Panc1 (cell line): ENCODE measurements around the gene RGS5. TPM values are rescaled to one million over a fixed set of nuclear protein-coding genes. Genes with fewer than 3 reads are reported as not detected.

Source experiments
- ATAC-seq: fragments of 200-7000 bp; cut with Tn5 transposase; 2 replicates; pipeline ENCODE4 v1.9.1; 2020; ENCODE audit warnings: mild to moderate bottlenecking, moderate library complexity
- BruUV-seq: library from RNA; stranded (reverse); fragments of 400-500 nt; replicated peaks from 2 replicates; lab custom pipeline; 2021; lab: Mats Ljungman, UMichigan
- CTCF ChIA-PET: fragments of 300-600 bp; sonication (Branson Sonifier 250); formaldehyde crosslinking; loops from one replicate; lab custom pipeline; 2022; ENCODE audit warnings: antibody characterized with exemption; lab: Charles Lee
- POLR2A ChIA-PET: fragments of 300-600 bp; sonication (Branson Sonifier 250); formaldehyde crosslinking; loops from one replicate; lab custom pipeline; 2022; ENCODE audit warnings: antibody characterized with exemption; lab: Charles Lee
- DNase-seq: peaks from one replicate; pipeline ENCODE4 v3.0.0-alpha.2; 2010; ENCODE audit warnings: low read depth, low spot score
- H3K27ac ChIP-seq: 2 replicates; pipeline ENCODE4 v1.5.1; 2011; ENCODE audit warnings: mild to moderate bottlenecking, low read length, inconsistent platforms
- H3K27me3 ChIP-seq: fragments of 200-500 bp; sonication (Bioruptor generic); 2 replicates; pipeline ENCODE4 v1.6.0; 2014; ENCODE audit warnings: low read length, inconsistent platforms; ENCODE audit not compliant: control insufficient read depth, insufficient read depth
- H3K36me3 ChIP-seq: fragments of 200-500 bp; sonication (Bioruptor generic); 2 replicates; pipeline ENCODE4 v1.5.1; 2014; ENCODE audit warnings: inconsistent platforms, mild to moderate bottlenecking, low read length, moderate library complexity; ENCODE audit not compliant: control insufficient read depth, insufficient read depth
- H3K4me1 ChIP-seq: 2 replicates; pipeline ENCODE4 v1.5.1; 2011; ENCODE audit warnings: inconsistent platforms, mild to moderate bottlenecking, low read length, moderate library complexity; ENCODE audit not compliant: control insufficient read depth, insufficient read depth
- H3K4me3 ChIP-seq, 2 experiments: 2 replicates each; pipeline ENCODE4 v1.5.1; 2011 to 2012; ENCODE audit warnings: low read depth in 2 of 2, low read length in 2 of 2, mild to moderate bottlenecking in 2 of 2, inconsistent platforms in 1 of 2, moderate library complexity in 1 of 2
- H3K9me3 ChIP-seq: fragments of 200-500 bp; sonication (Bioruptor generic); 2 replicates; pipeline ENCODE4 v1.5.1; 2014; ENCODE audit warnings: low read depth, mild to moderate bottlenecking, inconsistent platforms, low read length, moderate library complexity; ENCODE audit not compliant: control insufficient read depth, insufficient read depth
- POLR2AphosphoS5 ChIP-seq: IDR thresholded peaks from 2 replicates; pipeline ENCODE4 v1.6.1; 2012; ENCODE audit warnings: mild to moderate bottlenecking, low read depth, low read length, moderate library complexity
- SIN3A ChIP-seq: IDR thresholded peaks from 2 replicates; pipeline ENCODE4 v1.6.1; 2012; ENCODE audit warnings: low read depth, mild to moderate bottlenecking, low read length, moderate library complexity, borderline replicate concordance; ENCODE audit not compliant: insufficient read depth
- TCF7L2 ChIP-seq: IDR thresholded peaks from 2 replicates; pipeline ENCODE4 v1.6.1; 2011; ENCODE audit warnings: mild to moderate bottlenecking, low read depth, low read length, inconsistent platforms
- in situ Hi-C: cut with HindIII; loops from 2 replicates; pipeline ENCODE4 v1.10.0; 2016; ENCODE audit warnings: low sequenced_read_pairs, low pct_unique_long_range_greater_than_20kb
- intact Hi-C: fragments of 100-400 bp; cut with micrococcal nuclease; formaldehyde crosslinking; loops from one replicate; pipeline ENCODE4 v1.10.0; 2022; ENCODE audit not compliant: unreplicated experiment
- total RNA-seq: library from RNA; stranded (reverse); gene quantifications from one replicate; pipeline ENCODE4 v1.2.1, GENCODE V29; 2021; ENCODE audit not compliant: unreplicated experiment
- TF ChIP-seq, protein P1 (sequence below), 2 experiments: IDR thresholded peaks; 2 replicates each; pipeline ENCODE4 v1.6.1; 2011 to 2012; ENCODE audit warnings: low read depth in 2 of 2, control low read depth in 1 of 2, low read length in 1 of 2, mild to moderate bottlenecking in 1 of 2, moderate library complexity in 1 of 2; ENCODE audit not compliant: insufficient read depth in 1 of 2
- TF ChIP-seq, protein P2 (sequence below): fragments of 450-650 bp; IDR thresholded peaks from 2 replicates; pipeline ENCODE4 v1.5.1; 2017; ENCODE audit warnings: mild to moderate bottlenecking

Gene RGS5
- total RNA-seq, 1 experiment from 2014 or later, result 1.5 TPM

DNA sequence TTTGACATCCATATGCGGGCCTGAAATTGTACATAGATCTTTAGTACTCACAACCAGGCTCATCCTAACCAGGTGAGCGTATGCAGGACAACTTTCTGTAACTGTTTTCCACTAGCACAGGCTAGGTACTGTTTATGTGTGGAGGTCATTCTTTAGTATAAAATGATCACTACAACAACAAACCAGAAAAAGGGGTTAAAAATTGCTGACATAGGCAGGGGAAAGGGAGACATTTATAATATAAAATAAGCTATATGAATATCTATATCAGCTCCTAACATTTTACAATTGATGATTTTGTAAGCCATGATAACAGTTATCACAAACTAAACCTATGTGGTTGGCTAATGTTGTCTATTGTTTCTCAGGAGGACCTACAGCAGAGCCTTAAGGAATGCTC is 37.6 kb downstream of the RGS5 start:
- H3K27ac ChIP-seq, result no peak overlapping the region
- H3K36me3 ChIP-seq, result no peaks in the 10 kb centered on the region
- POLR2A ChIA-PET, result no interaction called here
- no peaks in the 10 kb centered on the region for H3K4me1 ChIP-seq
- no peaks in the 10 kb centered on the region for H3K9me3 ChIP-seq
- H3K27me3 ChIP-seq, result no peaks in the 10 kb centered on the region
- DNase-seq (no peak), ATAC-seq (no peak)
- in situ Hi-C loops (no loop called here), intact Hi-C loops (no loop called here)
- H3K4me3 ChIP-seq, result no peak overlapping the region
- BruUV-seq, result no TSS peak
- CTCF ChIA-PET, result no interaction called here
- TF ChIP-seq, protein P1, sequence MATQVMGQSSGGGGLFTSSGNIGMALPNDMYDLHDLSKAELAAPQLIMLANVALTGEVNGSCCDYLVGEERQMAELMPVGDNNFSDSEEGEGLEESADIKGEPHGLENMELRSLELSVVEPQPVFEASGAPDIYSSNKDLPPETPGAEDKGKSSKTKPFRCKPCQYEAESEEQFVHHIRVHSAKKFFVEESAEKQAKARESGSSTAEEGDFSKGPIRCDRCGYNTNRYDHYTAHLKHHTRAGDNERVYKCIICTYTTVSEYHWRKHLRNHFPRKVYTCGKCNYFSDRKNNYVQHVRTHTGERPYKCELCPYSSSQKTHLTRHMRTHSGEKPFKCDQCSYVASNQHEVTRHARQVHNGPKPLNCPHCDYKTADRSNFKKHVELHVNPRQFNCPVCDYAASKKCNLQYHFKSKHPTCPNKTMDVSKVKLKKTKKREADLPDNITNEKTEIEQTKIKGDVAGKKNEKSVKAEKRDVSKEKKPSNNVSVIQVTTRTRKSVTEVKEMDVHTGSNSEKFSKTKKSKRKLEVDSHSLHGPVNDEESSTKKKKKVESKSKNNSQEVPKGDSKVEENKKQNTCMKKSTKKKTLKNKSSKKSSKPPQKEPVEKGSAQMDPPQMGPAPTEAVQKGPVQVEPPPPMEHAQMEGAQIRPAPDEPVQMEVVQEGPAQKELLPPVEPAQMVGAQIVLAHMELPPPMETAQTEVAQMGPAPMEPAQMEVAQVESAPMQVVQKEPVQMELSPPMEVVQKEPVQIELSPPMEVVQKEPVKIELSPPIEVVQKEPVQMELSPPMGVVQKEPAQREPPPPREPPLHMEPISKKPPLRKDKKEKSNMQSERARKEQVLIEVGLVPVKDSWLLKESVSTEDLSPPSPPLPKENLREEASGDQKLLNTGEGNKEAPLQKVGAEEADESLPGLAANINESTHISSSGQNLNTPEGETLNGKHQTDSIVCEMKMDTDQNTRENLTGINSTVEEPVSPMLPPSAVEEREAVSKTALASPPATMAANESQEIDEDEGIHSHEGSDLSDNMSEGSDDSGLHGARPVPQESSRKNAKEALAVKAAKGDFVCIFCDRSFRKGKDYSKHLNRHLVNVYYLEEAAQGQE (IDR thresholded peaks at IDR 0.05; ENCODE audit: insufficient read depth in 1 of 2, low read depth in 2 of 2, low read length in 1 of 2), result no peak
- TF ChIP-seq, protein P2, sequence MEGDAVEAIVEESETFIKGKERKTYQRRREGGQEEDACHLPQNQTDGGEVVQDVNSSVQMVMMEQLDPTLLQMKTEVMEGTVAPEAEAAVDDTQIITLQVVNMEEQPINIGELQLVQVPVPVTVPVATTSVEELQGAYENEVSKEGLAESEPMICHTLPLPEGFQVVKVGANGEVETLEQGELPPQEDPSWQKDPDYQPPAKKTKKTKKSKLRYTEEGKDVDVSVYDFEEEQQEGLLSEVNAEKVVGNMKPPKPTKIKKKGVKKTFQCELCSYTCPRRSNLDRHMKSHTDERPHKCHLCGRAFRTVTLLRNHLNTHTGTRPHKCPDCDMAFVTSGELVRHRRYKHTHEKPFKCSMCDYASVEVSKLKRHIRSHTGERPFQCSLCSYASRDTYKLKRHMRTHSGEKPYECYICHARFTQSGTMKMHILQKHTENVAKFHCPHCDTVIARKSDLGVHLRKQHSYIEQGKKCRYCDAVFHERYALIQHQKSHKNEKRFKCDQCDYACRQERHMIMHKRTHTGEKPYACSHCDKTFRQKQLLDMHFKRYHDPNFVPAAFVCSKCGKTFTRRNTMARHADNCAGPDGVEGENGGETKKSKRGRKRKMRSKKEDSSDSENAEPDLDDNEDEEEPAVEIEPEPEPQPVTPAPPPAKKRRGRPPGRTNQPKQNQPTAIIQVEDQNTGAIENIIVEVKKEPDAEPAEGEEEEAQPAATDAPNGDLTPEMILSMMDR, result no peak
- no peak for TF ChIP-seq SIN3A
- no peak for TF ChIP-seq POLR2AphosphoS5
- TF ChIP-seq TCF7L2, result no peak

DNA sequence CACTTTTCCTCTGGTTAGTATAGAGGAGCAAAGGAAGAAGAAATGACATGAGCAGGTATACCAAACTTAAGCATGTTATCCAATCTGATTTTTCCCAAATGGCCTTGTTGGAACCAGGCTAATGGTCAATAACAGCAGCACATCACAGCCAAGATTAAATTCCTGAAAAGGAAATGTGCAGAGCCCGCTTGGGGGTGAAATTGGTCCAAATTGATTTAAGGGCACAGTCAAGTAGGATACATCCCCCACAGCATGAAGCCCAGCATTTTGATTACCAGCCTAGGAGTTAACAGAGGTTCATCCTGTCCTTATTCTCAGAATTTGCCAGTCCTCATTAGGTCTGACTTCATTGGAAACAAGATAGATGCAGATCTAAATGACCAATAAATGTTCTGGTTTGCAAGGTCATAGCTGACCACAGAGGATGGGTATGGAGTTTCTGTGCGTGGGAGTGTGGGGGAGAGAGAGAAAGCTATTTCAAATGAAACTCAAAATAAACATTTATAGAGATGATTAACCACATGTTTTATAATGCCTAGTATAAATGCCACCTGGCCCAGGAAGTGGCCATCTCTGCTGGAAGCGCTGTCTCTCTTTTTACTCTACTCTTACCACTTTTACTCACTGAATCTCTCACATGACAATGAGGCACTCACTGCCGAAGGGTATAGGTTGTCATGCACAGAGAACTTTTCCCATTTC is 38.7 kb downstream of the RGS5 start:
- H3K27ac ChIP-seq, result no peak overlapping the region
- no TSS peak for BruUV-seq
- in situ Hi-C loops, result no loop called here

More for the DNA sequence above, 38.7 kb downstream of the RGS5 start:
- DNase-seq, result no peak
- CTCF ChIA-PET, result no interaction called here
- intact Hi-C loops, result no loop called here
- TF ChIP-seq, protein P1 (IDR thresholded peaks at IDR 0.05; ENCODE audit: insufficient read depth in 1 of 2, low read depth in 2 of 2, low read length in 1 of 2), result no peak
- TF ChIP-seq TCF7L2, result no peak
- TF ChIP-seq, protein P2, result no peak
- TF ChIP-seq POLR2AphosphoS5, result no peak
- no peak for TF ChIP-seq SIN3A
- Histone ChIP-seq H3K9me3 (no peaks in the 10 kb centered on the region), H3K36me3 (no peaks in the 10 kb centered on the region), H3K27me3 (no peaks in the 10 kb centered on the region), H3K4me3 (no peak overlapping the region), H3K4me1 (no peaks in the 10 kb centered on the region)
- ATAC-seq, result no peak
- POLR2A ChIA-PET, result no interaction called here
